T-helper 17 cell (primary cell): ENCODE data around the gene SLC35F1. TPM values are rescaled to one million over a fixed set of nuclear protein-coding genes. Genes with fewer than 3 reads are reported as not detected.

ENCODE experiments used
- ATAC-seq: fragments of 150-1000 bp; cut with Tn5 transposase; 2 replicates; pipeline ENCODE4 v1.10.0; 2021; ENCODE audit warnings: mild to moderate bottlenecking, moderate library complexity
- DNase-seq, 3 donors: peaks; one replicate each; pipeline versions ENCODE4 v3.0.0 to v3.0.0-alpha.2; 2020 to 2021
- H3K9me3 ChIP-seq: one replicate; pipeline ENCODE4 v1.7.0; 2013; ENCODE audit warnings: low read length, mild to moderate bottlenecking; ENCODE audit not compliant: control insufficient read depth, poor library complexity, severe bottlenecking
- H3K27ac Mint-ChIP-seq: one replicate; pipeline ENCODE4 v1.8.0; 2022; ENCODE audit warnings: mild to moderate bottlenecking, moderate library complexity, mixed read lengths
- H3K27me3 Mint-ChIP-seq: one replicate; pipeline ENCODE4 v1.8.0; 2022; ENCODE audit warnings: mixed read lengths
- H3K36me3 Mint-ChIP-seq: one replicate; pipeline ENCODE4 v1.8.0; 2022; ENCODE audit warnings: low read depth, mixed read lengths
- H3K4me1 Mint-ChIP-seq: one replicate; pipeline ENCODE4 v1.8.0; 2022; ENCODE audit warnings: mild to moderate bottlenecking, mixed read lengths
- H3K4me3 Mint-ChIP-seq: one replicate; pipeline ENCODE4 v1.8.0; 2022; ENCODE audit warnings: mild to moderate bottlenecking, moderate library complexity, mixed read lengths
- total RNA-seq, 4 donors: library from RNA in 2 of 4; stranded (reverse) in 2 of 4; gene quantifications; one replicate each; pipeline ENCODE4 v1.2.3 and lab custom pipeline; 2022 to 2026

SLC35F1 gene
- total RNA-seq, 2 donors from 2014 or later = not detected

GRCh38 chr6:118123503-118124037, 216.5 kb downstream of the SLC35F1 start:
- H3K4me3 Mint-ChIP-seq = no peak overlapping the region
- no peaks in the 10 kb centered on the region for H3K9me3 ChIP-seq
- no peak for DNase-seq
- H3K27me3 Mint-ChIP-seq = no peaks in the 10 kb centered on the region
- no peaks in the 10 kb centered on the region for H3K36me3 Mint-ChIP-seq
- no peaks in the 10 kb centered on the region for H3K4me1 Mint-ChIP-seq
- ATAC-seq = no peak
- H3K27ac Mint-ChIP-seq = no peak overlapping the region

GRCh38 chr6:118124851-118125250, 217.8 kb downstream of the SLC35F1 start:
- H3K27ac Mint-ChIP-seq = no peak overlapping the region
- no peaks in the 10 kb centered on the region for H3K4me1 Mint-ChIP-seq
- no peak overlapping the region for H3K4me3 Mint-ChIP-seq

GRCh38 chr6:118128755-118129154, 221.7 kb downstream of the SLC35F1 start:
- no peaks in the 10 kb centered on the region for H3K4me1 Mint-ChIP-seq
- no peak for ATAC-seq
- H3K36me3 Mint-ChIP-seq = no peaks in the 10 kb centered on the region

More at GRCh38 chr6:118124851-118125250, 217.8 kb downstream of the SLC35F1 start:
- ATAC-seq (no peak), DNase-seq (no peak)
- H3K9me3 ChIP-seq = no peaks in the 10 kb centered on the region
- Mint-ChIP-seq H3K27me3 (no peaks in the 10 kb centered on the region), H3K36me3 (no peaks in the 10 kb centered on the region)

GRCh38 chr6:118134206-118134605, 227.1 kb downstream of the SLC35F1 start:
- ATAC-seq (no peak), DNase-seq (no peak)
- Mint-ChIP-seq H3K27me3 (peaks cover 25% of the 10 kb centered on the region), H3K4me1 (no peaks in the 10 kb centered on the region), H3K27ac (no peak overlapping the region), H3K36me3 (no peaks in the 10 kb centered on the region), H3K4me3 (no peak overlapping the region)
- H3K9me3 ChIP-seq = no peaks in the 10 kb centered on the region

More at GRCh38 chr6:118128755-118129154, 221.7 kb downstream of the SLC35F1 start:
- no peak for DNase-seq
- Mint-ChIP-seq H3K27ac (no peak overlapping the region), H3K4me3 (no peak overlapping the region), H3K27me3 (peaks cover 6% of the 10 kb centered on the region)
- H3K9me3 ChIP-seq = no peaks in the 10 kb centered on the region

- no peaks in the 10 kb centered on the region for H3K9me3 ChIP-seq
- DNase-seq (no peak), ATAC-seq (no peak)
- Mint-ChIP-seq H3K27me3 (peaks cover 25% of the 10 kb centered on the region), H3K4me1 (no peaks in the 10 kb centered on the region), H3K4me3 (no peak overlapping the region), H3K27ac (no peak overlapping the region), H3K36me3 (no peaks in the 10 kb centered on the region)
Measured at GRCh38 chr6:118134736-118135135, 227.7 kb downstream of the SLC35F1 start.

GRCh38 chr6:118135371-118135770, 228.3 kb downstream of the SLC35F1 start:
- Mint-ChIP-seq H3K4me1 (no peaks in the 10 kb centered on the region), H3K27me3 (peaks cover 25% of the 10 kb centered on the region)
- no peaks in the 10 kb centered on the region for H3K9me3 ChIP-seq

GRCh38 chr6:118141211-118141610, 234.1 kb downstream of the SLC35F1 start:
- H3K4me1 Mint-ChIP-seq = no peaks in the 10 kb centered on the region
- H3K27me3 Mint-ChIP-seq = peaks cover 14% of the 10 kb centered on the region
- DNase-seq (no peak), ATAC-seq (no peak)
- no peak overlapping the region for H3K27ac Mint-ChIP-seq
- H3K9me3 ChIP-seq = no peaks in the 10 kb centered on the region
- H3K4me3 Mint-ChIP-seq = no peak overlapping the region
- H3K36me3 Mint-ChIP-seq = no peaks in the 10 kb centered on the region

More at GRCh38 chr6:118135371-118135770, 228.3 kb downstream of the SLC35F1 start:
- H3K27ac Mint-ChIP-seq = no peak overlapping the region
- ATAC-seq (no peak), DNase-seq (no peak)
- no peak overlapping the region for H3K4me3 Mint-ChIP-seq
- no peaks in the 10 kb centered on the region for H3K36me3 Mint-ChIP-seq

GRCh38 chr6:118146584-118146983, 239.5 kb downstream of the SLC35F1 start:
- DNase-seq = no peak
- Mint-ChIP-seq H3K4me1 (peaks cover 2% of the 10 kb centered on the region), H3K4me3 (no peak overlapping the region), H3K27me3 (peaks cover 16% of the 10 kb centered on the region), H3K27ac (no peak overlapping the region), H3K36me3 (no peaks in the 10 kb centered on the region)
- H3K9me3 ChIP-seq = no peaks in the 10 kb centered on the region
- ATAC-seq = no peak

- Mint-ChIP-seq H3K27me3 (peaks cover 21% of the 10 kb centered on the region), H3K4me3 (no peak overlapping the region), H3K4me1 (peaks cover 2% of the 10 kb centered on the region), H3K27ac (no peak overlapping the region), H3K36me3 (no peaks in the 10 kb centered on the region)
- ATAC-seq = no peak
- DNase-seq = no peak
- no peaks in the 10 kb centered on the region for H3K9me3 ChIP-seq
Measured at GRCh38 chr6:118147511-118147910, 240.4 kb downstream of the SLC35F1 start.

- ATAC-seq = no peak
- H3K36me3 Mint-ChIP-seq = no peaks in the 10 kb centered on the region
- no peak overlapping the region for H3K4me3 Mint-ChIP-seq
- peaks cover 21% of the 10 kb centered on the region for H3K27me3 Mint-ChIP-seq
- no peak for DNase-seq
- no peak overlapping the region for H3K27ac Mint-ChIP-seq
- no peaks in the 10 kb centered on the region for H3K9me3 ChIP-seq
- peaks cover 2% of the 10 kb centered on the region for H3K4me1 Mint-ChIP-seq
Measured at GRCh38 chr6:118148561-118148960, 241.5 kb downstream of the SLC35F1 start.

- peaks cover 2% of the 10 kb centered on the region for H3K4me1 Mint-ChIP-seq
- DNase-seq (no peak), ATAC-seq (no peak)
- peaks cover 3% of the 10 kb centered on the region for H3K36me3 Mint-ChIP-seq
- no peak overlapping the region for H3K4me3 Mint-ChIP-seq
- no peaks in the 10 kb centered on the region for H3K9me3 ChIP-seq
- no peak overlapping the region for H3K27ac Mint-ChIP-seq
- peaks cover 22% of the 10 kb centered on the region for H3K27me3 Mint-ChIP-seq
Measured at GRCh38 chr6:118152524-118152923, 245.5 kb downstream of the SLC35F1 start.

GRCh38 chr6:118161343-118161742, 254.3 kb downstream of the SLC35F1 start:
- ATAC-seq (no peak), DNase-seq (no peak)
- H3K4me3 Mint-ChIP-seq = no peak overlapping the region
- peaks cover 50% of the 10 kb centered on the region for H3K27me3 Mint-ChIP-seq
- no peaks in the 10 kb centered on the region for H3K9me3 ChIP-seq
- no peaks in the 10 kb centered on the region for H3K36me3 Mint-ChIP-seq
- no peaks in the 10 kb centered on the region for H3K4me1 Mint-ChIP-seq
- H3K27ac Mint-ChIP-seq = no peak overlapping the region

- no peaks in the 10 kb centered on the region for H3K36me3 Mint-ChIP-seq
- H3K4me1 Mint-ChIP-seq = no peaks in the 10 kb centered on the region
- no peak overlapping the region for H3K27ac Mint-ChIP-seq
- H3K9me3 ChIP-seq = no peaks in the 10 kb centered on the region
- ATAC-seq = no peak
- peaks cover 44% of the 10 kb centered on the region for H3K27me3 Mint-ChIP-seq
- H3K4me3 Mint-ChIP-seq = no peak overlapping the region
- DNase-seq = no peak
Measured at GRCh38 chr6:118163542-118163941, 256.5 kb downstream of the SLC35F1 start.

GRCh38 chr6:118165500-118165899, 258.4 kb downstream of the SLC35F1 start:
- H3K36me3 Mint-ChIP-seq = no peaks in the 10 kb centered on the region
- no peak overlapping the region for H3K27ac Mint-ChIP-seq
- H3K4me3 Mint-ChIP-seq = no peak overlapping the region
- H3K27me3 Mint-ChIP-seq = peaks cover 43% of the 10 kb centered on the region
- no peaks in the 10 kb centered on the region for H3K4me1 Mint-ChIP-seq
- H3K9me3 ChIP-seq = no peaks in the 10 kb centered on the region
- DNase-seq = no peak
- no peak for ATAC-seq
